GM12801 (cell line): ENCODE measurements around the gene HACD3.

Experiments
- CTCF ChIP-seq: IDR thresholded peaks from one replicate; pipeline ENCODE4 v1.5.1; 2011; ENCODE audit warnings: control low read depth; ENCODE audit not compliant: insufficient read length; ENCODE audit errors: extremely low read depth

HACD3 gene

GRCh38 chr15:65561934-65562333, 31.7 kb downstream of the HACD3 start:
- TF ChIP-seq CTCF = no peak

- no peak for TF ChIP-seq CTCF
These were observed 39.5 kb downstream of the HACD3 start for GRCh38 chr15:65569728-65570127.

GRCh38 chr15:65571971-65572370, 41.7 kb downstream of the HACD3 start:
- TF ChIP-seq CTCF = no peak

GRCh38 chr15:65576664-65577063, 46.4 kb downstream of the HACD3 start:
- no peak for TF ChIP-seq CTCF

GRCh38 chr15:65577129-65577996, 47.1 kb downstream of the HACD3 start:
- no peak for TF ChIP-seq CTCF

GRCh38 chr15:65578904-65579728, 48.9 kb downstream of the HACD3 start:
- TF ChIP-seq CTCF = no peak

GRCh38 chr15:65579762-65580161, 49.5 kb downstream of the HACD3 start:
- no peak for TF ChIP-seq CTCF
